ENCODE measurements around the gene POLR2A.

The POLR2A gene

DNA sequence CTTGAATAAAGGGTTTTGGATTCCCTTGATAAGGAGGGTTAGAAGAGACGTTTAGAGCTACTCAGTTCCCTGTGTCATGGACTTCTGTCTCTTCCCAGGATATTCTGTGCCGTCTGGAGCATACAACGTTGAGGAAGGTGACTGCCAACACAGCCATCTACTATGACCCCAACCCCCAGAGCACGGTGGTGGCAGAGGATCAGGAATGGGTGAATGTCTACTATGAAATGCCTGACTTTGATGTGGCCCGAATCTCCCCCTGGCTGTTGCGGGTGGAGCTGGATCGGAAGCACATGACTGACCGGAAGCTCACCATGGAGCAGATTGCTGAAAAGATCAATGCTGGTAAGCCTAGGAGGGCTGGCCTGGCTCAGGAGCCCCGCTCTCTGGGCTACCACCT lies 24.7 kb downstream of the POLR2A start:
- no peak for DNase-seq

DNA sequence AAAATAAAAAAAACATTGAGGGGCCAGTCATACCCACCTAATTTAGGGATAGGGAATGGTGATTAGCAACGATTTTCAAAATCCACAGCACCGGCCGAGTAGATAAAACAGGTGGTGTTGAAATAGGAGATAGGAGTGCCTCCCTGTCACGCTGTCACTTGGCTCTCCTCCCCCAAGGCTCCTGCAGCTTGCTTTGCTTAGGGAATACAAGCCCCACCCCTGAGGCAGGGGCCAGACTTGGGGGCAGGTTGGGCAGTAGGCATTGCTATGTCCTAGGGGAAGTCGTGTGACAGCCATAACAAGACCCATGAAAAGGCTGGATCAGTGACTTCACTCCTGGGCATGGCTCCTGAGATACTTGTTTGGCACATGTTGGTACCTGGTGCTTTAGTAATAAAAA lies 25.8 kb downstream of the POLR2A start:
- no peak for DNase-seq

DNA sequence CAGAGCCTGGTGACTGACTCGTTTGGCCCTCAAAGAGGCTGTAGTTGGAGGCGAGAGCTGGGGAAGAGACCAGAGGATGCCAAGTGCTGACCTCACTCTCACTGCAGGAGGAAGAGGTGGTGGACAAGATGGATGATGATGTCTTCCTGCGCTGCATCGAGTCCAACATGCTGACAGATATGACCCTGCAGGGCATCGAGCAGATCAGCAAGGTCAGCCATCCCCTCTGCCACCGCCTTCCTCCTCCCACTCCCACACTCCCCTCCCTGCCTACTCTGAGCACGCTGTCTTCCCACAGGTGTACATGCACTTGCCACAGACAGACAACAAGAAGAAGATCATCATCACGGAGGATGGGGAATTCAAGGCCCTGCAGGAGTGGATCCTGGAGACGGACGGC lies 26.9 kb downstream of the POLR2A start:
- no peak for DNase-seq

DNA sequence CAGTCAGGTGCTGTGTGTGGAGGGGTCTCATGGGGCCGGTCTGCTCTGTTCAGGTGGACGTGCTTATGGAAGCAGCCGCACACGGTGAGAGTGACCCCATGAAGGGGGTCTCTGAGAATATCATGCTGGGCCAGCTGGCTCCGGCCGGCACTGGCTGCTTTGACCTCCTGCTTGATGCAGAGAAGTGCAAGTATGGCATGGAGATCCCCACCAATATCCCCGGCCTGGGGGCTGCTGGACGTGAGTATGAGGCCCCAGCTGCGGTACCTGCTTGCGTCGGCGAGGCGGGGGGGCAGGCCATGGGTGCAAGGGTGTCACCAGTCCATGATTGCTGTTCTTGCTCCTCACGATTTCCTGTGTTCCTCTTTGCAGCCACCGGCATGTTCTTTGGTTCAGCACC lies 27.9 kb downstream of the POLR2A start:
- no peak for DNase-seq

DNA sequence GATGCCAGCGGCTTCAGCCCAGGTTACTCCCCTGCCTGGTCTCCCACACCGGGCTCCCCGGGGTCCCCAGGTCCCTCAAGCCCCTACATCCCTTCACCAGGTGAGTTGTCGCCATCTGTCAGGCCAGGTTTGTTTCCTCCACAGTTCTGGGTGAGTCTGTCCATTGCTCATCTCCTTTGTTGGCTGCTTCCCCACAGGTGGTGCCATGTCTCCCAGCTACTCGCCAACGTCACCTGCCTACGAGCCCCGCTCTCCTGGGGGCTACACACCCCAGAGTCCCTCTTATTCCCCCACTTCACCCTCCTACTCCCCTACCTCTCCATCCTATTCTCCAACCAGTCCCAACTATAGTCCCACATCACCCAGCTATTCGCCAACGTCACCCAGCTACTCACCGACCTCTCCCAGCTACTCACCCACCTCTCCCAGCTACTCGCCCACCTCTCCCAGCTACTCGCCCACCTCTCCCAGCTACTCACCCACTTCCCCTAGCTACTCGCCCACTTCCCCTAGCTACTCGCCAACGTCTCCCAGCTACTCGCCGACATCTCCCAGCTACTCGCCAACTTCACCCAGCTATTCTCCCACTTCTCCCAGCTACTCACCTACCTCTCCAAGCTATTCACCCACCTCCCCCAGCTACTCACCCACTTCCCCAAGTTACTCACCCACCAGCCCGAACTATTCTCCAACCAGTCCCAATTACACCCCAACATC lies 28.8 kb downstream of the POLR2A start:
- DNase-seq: no peak

DNA sequence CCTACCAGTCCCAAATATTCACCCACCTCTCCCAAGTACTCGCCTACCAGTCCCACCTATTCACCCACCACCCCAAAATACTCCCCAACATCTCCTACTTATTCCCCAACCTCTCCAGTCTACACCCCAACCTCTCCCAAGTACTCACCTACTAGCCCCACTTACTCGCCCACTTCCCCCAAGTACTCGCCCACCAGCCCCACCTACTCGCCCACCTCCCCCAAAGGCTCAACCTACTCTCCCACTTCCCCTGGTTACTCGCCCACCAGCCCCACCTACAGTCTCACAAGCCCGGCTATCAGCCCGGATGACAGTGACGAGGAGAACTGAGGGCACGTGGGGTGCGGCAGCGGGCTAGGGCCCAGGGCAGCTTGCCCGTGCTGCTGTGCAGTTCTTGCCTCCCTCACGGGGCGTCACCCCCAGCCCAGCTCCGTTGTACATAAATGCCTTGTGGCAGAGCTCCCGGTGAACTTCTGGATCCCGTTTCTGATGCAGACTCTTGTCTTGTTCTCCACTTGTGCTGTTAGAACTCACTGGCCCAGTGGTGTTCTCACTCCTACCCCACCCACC lies 29.8 kb downstream of the POLR2A start:
- no peak for DNase-seq

DNA sequence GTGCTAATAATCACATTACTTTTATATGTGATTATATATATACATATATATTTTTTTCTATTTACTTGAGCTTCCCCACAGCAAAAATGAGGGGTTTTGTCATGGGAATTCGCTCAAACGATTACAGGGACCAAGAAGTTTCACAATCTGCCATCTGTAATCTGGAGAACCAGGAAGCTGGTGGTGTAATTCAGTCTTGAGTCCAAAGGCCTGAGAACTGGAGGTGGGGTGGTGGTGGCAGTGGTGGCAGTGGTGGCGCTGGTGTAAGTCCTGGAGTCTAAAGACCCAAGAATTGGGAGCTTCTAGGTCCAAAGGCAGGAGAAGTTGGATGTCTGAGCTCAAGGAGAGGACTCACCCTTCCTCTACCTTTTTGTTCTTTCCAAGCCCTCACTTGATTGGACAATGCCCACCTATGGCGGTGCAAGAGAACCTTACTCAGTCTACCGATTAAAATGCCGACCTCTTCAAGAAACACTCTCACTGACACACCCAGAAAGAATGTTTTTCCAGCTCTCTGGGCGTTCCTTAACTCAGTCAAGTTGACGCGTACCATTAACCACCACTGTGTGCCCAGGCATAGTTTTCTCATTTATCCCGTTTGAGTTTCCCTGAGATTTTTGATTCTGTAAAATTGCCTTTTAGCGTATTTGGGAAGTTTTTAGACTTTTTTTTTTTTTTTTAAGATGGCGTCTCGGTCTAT lies 31.9 kb downstream of the POLR2A start:
- no peak for DNase-seq

DNA sequence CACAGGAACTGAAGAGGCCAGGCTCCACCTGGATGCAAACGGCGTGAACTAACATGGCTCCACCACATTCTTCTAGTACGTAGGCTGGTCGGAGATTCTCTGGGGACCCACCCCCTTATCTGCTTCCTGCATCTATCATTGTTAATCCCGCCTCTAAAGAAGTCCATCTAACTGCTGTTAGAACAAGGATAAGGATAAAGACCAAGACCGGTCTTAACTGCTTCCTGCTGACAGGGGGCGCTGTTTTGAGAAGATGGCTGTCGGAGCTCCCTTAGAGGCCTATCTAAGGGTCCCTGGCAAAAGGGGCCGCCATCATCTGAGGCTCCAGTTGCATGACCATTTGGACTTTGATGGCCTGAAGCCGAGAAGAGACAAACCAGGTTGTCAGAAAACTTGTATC lies 38.9 kb downstream of the POLR2A start:
- DNase-seq: no peak

DNA sequence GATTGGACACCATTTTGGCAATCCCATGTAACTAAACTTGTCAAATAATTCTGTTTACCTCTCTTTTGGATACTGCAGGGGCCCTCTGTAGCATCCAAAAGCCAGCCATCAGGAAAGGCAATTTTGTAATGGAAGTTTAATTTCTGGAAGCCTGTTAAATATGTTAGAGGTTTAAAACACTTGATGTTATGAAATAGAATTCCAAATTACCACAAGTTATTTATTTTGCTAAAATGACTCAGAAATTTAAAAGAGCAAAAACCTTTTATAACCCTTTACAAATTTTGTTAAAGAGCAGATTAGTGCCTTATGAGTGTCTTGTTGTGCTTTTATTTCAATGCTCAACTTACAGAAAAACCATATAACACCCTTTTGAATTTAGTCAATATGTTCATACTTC lies 44.7 kb downstream of the POLR2A start:
- DNase-seq: no peak

DNA sequence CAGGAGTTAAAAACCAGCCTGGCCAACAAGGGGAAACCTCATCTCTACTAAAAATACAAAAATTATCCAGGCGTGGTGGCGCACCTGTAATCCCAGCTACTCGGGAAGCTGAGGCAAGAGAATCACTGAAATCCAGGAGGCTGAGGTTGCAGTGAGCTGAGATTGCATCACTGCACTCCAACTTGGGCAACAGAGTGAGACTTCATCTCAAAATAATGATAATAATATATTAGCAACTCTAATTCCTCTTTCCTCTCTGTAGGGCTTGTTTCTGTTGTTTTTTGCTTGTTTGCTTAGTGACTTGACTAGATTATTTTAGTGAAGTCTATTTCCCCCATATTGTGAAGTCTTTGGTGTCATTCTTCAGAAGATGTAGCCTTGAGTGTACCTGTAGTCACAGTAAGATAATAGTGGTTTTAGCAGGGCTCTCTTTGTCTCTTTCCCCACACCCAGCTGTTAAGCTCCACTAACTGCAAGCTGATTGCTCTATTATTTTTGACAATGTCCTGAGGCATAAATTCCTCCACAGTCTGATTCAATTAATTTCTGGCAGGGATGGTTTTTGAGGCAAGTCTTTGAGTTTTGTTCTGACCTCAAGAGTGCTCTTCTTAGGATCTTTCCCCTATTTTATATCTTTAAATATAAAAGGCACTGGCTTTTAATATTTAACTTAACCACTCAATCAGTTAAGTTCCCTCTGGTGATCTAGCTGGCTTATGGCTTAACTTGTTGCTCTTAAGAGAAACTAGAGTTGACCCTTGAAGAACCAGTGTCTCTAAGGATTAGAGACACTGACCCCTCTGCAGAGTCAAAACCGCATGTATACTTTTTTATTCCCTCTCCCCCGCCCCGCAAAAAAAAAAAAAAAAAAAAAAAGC lies 46.1 kb downstream of the POLR2A start:
- no peak for DNase-seq

DNA sequence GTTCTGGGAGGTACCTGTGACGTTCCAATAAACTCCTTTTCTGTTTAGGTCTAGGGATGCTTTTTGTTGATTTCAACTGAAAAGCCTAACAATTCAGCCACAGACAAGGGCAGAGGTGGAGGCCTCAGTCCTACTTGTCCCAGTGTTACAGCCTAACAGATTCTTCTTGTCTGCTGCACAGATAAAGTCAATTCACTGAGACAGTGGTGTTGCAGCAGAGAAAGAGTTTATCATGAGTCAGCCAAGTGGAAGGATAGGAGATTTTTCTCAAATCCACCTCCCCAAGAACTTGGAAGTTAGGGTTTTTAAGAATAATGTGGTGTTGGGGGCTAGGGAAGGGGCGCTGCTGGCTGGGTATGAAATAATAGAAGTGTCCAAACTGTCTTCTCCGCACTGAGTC lies 53.9 kb downstream of the POLR2A start:
- no peak for DNase-seq

DNA sequence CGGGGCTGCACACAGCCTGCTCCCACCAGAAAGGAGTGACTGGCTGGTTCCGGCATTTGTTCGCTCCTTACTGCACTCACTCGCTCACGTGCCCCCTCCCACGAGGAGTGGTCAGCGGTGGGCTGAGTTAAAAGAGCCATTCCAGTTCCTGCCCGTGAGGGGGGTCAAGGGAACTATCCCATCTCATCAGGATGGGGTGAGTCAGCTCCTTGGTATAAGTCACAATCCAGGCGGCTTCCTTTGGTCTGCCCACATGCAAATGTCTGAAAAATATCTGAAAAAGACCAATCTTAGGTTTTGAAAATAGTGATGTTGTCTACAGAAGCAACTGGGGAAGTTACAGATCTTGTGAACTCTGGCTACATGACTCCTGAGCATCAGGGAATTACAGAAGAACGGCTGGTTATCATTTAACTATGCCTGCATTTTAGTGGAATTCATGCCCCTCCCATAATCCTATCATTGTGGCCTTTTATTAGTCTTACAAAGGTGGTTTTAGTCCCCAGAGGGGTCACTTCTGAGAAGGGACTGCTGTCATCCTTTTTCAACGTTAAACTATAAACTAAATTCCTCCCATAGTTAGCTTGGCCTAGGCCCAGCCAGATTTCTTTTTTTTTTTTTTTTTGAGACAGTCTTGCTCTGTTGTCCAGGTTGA lies 54.9 kb downstream of the POLR2A start:
- no peak for DNase-seq

DNA sequence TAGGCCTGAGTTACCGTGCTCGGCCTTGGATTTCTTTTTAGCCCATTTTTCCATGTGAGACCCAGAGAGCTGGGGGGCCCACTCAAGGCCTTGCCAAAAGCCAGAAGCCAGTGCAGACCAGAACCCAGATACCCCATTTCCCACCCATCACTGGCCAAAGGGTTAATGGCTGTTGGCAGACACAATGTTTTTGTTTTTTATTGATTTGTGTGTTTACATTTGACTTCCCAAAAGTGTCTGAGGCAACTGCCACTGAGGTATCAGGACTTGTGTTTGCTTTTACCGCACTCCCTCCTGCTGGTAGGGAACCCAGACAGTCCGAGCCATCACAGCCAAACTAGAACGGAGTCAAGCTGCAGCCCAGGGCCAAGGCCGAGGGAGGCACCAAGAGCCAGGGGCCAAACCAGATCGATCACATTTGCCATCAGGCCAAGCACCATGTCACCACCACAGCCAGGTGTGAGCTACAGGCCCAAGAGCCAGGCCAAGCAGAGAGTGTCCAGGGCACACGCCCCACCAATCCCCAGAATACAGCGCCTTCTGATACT lies 57.0 kb downstream of the POLR2A start:
- DNase-seq: no peak

DNA sequence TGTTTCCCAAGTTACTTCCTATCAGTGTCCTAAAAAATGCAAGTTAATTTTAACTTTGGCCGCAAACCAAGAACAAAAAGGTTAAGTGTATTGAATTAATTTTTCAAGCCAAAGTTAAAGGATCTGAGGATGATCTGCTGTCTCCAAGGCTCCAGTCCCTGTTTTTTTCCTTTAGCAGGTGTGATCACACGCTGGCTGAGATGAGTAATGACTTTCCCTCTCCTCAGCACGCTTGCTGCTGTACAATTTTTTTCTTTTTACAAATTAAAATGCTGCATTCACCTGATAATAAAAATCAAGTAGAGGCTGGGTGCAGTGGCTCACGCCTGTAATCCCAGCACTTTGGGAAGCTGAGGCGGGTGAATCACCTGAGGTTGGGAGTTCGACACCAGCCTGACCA lies 60.7 kb downstream of the POLR2A start:
- no peak for DNase-seq

DNA sequence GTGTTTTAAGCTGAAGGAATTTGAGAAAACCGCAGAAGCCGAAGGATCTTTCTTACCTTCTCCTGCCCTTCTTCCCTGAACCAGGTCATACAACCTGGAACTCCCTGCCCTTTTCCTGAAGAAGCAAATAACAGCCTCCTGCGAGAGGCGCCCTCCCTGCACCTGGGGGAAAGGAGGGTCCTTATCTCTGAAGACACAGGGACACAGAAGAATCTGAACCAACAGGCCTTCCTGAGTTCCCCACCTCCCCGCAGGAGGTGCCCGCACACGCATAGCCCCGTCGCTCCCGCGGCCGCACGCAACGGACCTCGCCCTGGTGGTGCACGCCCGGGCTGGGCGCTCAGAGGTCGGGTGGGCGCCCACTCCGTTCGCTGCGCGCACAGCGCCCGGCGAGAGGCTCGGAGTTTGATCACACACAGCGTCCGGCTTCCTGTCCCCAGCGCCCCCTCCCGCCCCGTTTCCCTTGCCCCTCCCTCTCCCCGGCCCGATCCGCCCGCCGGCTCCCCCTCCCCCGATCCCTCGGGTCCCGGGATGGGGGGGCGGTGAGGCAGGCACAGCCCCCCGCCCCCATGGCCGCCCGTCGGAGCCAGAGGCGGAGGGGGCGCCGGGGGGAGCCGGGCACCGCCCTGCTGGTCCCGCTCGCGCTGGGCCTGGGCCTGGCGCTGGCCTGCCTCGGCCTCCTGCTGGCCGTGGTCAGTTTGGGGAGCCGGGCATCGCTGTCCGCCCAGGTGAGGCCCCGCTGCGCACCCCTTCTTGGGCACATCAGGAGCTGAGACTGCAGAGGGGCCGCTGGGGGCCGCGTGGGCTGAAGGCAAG lies 64.6 kb downstream of the POLR2A start, which contains the start of gene TNFSF12:
Gene TNFSF12, plus strand, starts transcription at position 474 of the 816 bp plus-strand sequence. Its CDS starts 96 bp downstream, at position 570.
- DNase-seq: peak in 7 of 14 donors; percentile 17 to 68 (median 59)

Measured in C1 segment of cervical spinal cord (tissue), 14 donors.